IPS-20b (cell line): ENCODE measurements around the gene HAS3.

Experiments
- H3K27ac ChIP-seq: one replicate; pipeline ENCODE4 v1.5.1; 2013; ENCODE audit warnings: low read length
- H3K27me3 ChIP-seq: 2 replicates; pipeline ENCODE4 v1.6.1; 2013; ENCODE audit warnings: mild to moderate bottlenecking, low read length, inconsistent platforms; ENCODE audit not compliant: insufficient read depth
- H3K36me3 ChIP-seq: 2 replicates; pipeline ENCODE4 v1.6.1; 2013; ENCODE audit warnings: low read depth, mild to moderate bottlenecking, inconsistent platforms, low read length, moderate library complexity; ENCODE audit not compliant: insufficient read depth
- H3K4me1 ChIP-seq: 2 replicates; pipeline ENCODE4 v1.6.1; 2013; ENCODE audit warnings: mild to moderate bottlenecking, control low read depth, inconsistent platforms, low read length, moderate library complexity; ENCODE audit not compliant: insufficient read depth
- H3K4me3 ChIP-seq: 2 replicates; pipeline ENCODE4 v1.5.1; 2013; ENCODE audit warnings: mild to moderate bottlenecking, low read length, inconsistent platforms
- H3K9ac ChIP-seq: 2 replicates; pipeline ENCODE4 v1.6.1; 2013; ENCODE audit warnings: low read depth, mild to moderate bottlenecking, inconsistent platforms, low read length, moderate library complexity
- H3K9me3 ChIP-seq: 2 replicates; pipeline ENCODE4 v1.6.1; 2013; ENCODE audit warnings: mild to moderate bottlenecking, low read depth, low read length, inconsistent platforms; ENCODE audit not compliant: insufficient read depth

Gene HAS3

DNA sequence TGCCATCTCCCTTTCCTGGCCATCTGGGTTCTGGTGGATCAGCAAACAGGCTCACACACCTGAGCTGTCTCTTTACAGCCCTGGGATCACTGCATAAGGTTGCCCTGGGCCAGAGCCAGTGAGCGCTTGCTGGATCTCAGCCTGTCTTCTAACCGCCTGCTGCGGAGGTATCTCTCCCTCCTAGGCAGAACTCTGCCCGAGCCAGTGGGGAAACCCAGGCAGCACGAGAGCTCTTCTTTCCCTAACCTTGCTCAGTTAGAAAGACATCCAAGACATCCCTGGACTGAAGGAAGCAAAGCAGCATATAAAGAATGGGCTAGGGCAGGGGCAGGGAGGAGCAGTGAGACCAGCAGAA lies 6.4 kb downstream of the HAS3 start:
- H3K4me1 ChIP-seq = peaks cover 7% of the 10 kb centered on the region
- H3K36me3 ChIP-seq = peaks cover 83% of the 10 kb centered on the region
- no peak overlapping the region for H3K9ac ChIP-seq
- H3K27me3 ChIP-seq = no peaks in the 10 kb centered on the region
- H3K4me3 ChIP-seq = no peak overlapping the region
- H3K9me3 ChIP-seq = no peaks in the 10 kb centered on the region
- H3K27ac ChIP-seq = no peak overlapping the region

- Histone ChIP-seq H3K27me3 (no peaks in the 10 kb centered on the region), H3K36me3 (peaks cover 90% of the 10 kb centered on the region), H3K4me1 (peaks cover 7% of the 10 kb centered on the region), H3K4me3 (no peak overlapping the region), H3K27ac (no peak overlapping the region), H3K9ac (no peak overlapping the region), H3K9me3 (no peaks in the 10 kb centered on the region)
Measured at GRCh38 chr16:69112285-69113129, 7.1 kb downstream of the HAS3 start.

- Histone ChIP-seq H3K27ac (no peak overlapping the region), H3K9me3 (no peaks in the 10 kb centered on the region), H3K4me1 (peaks cover 7% of the 10 kb centered on the region), H3K4me3 (no peak overlapping the region), H3K9ac (no peak overlapping the region), H3K27me3 (no peaks in the 10 kb centered on the region), H3K36me3 (peaks cover 97% of the 10 kb centered on the region)
Measured at GRCh38 chr16:69113216-69113615, 7.8 kb downstream of the HAS3 start.

DNA sequence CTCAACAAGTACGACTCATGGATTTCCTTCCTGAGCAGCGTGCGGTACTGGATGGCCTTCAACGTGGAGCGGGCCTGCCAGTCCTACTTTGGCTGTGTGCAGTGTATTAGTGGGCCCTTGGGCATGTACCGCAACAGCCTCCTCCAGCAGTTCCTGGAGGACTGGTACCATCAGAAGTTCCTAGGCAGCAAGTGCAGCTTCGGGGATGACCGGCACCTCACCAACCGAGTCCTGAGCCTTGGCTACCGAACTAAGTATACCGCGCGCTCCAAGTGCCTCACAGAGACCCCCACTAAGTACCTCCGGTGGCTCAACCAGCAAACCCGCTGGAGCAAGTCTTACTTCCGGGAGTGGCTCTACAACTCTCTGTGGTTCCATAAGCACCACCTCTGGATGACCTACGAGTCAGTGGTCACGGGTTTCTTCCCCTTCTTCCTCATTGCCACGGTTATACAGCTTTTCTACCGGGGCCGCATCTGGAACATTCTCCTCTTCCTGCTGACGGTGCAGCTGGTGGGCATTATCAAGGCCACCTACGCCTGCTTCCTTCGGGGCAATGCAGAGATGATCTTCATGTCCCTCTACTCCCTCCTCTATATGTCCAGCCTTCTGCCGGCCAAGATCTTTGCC lies 9.0 kb downstream of the HAS3 start:
- Histone ChIP-seq H3K4me1 (no peaks in the 10 kb centered on the region), H3K36me3 (peaks cover 99% of the 10 kb centered on the region), H3K9ac (no peak overlapping the region), H3K27ac (no peak overlapping the region), H3K27me3 (no peaks in the 10 kb centered on the region), H3K4me3 (no peak overlapping the region), H3K9me3 (no peaks in the 10 kb centered on the region)

- H3K4me1 ChIP-seq = no peaks in the 10 kb centered on the region
- H3K9ac ChIP-seq = no peak overlapping the region
- no peak overlapping the region for H3K27ac ChIP-seq
- H3K4me3 ChIP-seq = no peak overlapping the region
- H3K27me3 ChIP-seq = no peaks in the 10 kb centered on the region
- H3K36me3 ChIP-seq = peaks cover 99% of the 10 kb centered on the region
- H3K9me3 ChIP-seq = no peaks in the 10 kb centered on the region
Measured at GRCh38 chr16:69114976-69115355, 9.5 kb downstream of the HAS3 start.

- H3K4me1 ChIP-seq = no peaks in the 10 kb centered on the region
- H3K27me3 ChIP-seq = no peaks in the 10 kb centered on the region
- H3K9me3 ChIP-seq = no peaks in the 10 kb centered on the region
- no peak overlapping the region for H3K9ac ChIP-seq
- H3K27ac ChIP-seq = no peak overlapping the region
- H3K4me3 ChIP-seq = no peak overlapping the region
- peaks cover 99% of the 10 kb centered on the region for H3K36me3 ChIP-seq
Measured at GRCh38 chr16:69115361-69115760, 9.9 kb downstream of the HAS3 start.

DNA sequence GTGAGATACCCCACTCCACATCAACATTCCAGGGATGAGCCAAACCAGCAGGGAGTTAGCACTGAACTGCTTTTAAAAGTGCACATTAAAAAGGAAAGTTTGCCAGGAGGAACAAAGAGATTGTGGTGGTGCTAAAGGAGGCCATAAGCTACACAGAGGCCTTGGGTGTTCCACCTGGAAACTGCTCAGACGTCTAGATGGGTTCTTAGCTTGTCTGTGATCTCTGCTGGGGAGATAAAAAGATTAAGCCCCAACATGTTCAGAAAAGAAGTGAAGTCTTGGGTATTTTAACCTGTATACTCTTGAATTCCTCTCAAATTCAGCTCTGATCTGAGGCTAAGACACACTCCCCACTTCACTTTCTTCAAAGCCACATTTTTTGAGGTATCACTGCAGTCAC lies 10.4 kb downstream of the HAS3 start:
- H3K27me3 ChIP-seq = no peaks in the 10 kb centered on the region
- no peak overlapping the region for H3K9ac ChIP-seq
- H3K4me3 ChIP-seq = no peak overlapping the region
- H3K36me3 ChIP-seq = peaks cover 99% of the 10 kb centered on the region
- H3K27ac ChIP-seq = no peak overlapping the region
- no peaks in the 10 kb centered on the region for H3K4me1 ChIP-seq
- H3K9me3 ChIP-seq = no peaks in the 10 kb centered on the region

DNA sequence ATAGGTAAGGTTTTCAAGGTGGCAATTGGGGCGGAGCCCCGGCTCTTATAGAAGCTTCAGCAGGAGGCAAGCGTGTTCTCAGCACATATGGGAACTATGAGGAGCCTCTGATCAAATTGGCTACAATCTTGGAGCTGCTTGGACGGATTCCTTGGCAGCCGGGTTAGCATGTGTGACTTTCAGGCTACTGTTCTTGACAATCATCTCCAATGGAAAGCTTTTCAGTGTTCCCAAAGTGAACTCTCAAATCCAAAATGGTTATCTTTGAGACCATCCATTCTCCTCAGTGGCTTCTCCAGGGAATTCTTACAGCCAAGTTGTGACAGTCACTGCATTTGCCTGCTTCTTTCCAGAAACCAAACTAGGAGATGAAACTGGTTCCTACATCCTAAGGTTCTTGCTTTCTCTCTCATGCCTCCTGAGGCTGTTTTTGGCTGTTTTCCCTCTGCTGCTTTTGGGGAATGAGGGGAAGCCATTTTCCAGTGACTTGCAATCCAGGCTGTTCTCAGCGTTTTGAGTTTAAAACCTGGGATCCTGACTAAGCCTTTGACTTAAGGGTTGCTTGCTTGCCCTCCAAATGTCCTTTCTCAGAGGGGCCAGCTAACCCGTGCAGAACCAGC lies 10.9 kb downstream of the HAS3 start:
- Histone ChIP-seq H3K4me1 (no peaks in the 10 kb centered on the region), H3K36me3 (peaks cover 99% of the 10 kb centered on the region), H3K27ac (no peak overlapping the region), H3K27me3 (no peaks in the 10 kb centered on the region), H3K4me3 (no peak overlapping the region), H3K9me3 (no peaks in the 10 kb centered on the region), H3K9ac (no peak overlapping the region)

GRCh38 chr16:69116906-69117305 lies 11.5 kb downstream of the HAS3 start:
- Histone ChIP-seq H3K4me1 (no peaks in the 10 kb centered on the region), H3K9me3 (no peaks in the 10 kb centered on the region), H3K9ac (no peak overlapping the region), H3K4me3 (no peak overlapping the region), H3K27me3 (no peaks in the 10 kb centered on the region), H3K36me3 (peaks cover 94% of the 10 kb centered on the region), H3K27ac (no peak overlapping the region)

GRCh38 chr16:69118468-69118867 lies 13.0 kb downstream of the HAS3 start:
- Histone ChIP-seq H3K4me3 (no peak overlapping the region), H3K9me3 (no peaks in the 10 kb centered on the region), H3K9ac (no peak overlapping the region), H3K27ac (no peak overlapping the region), H3K36me3 (peaks cover 79% of the 10 kb centered on the region), H3K4me1 (no peaks in the 10 kb centered on the region), H3K27me3 (no peaks in the 10 kb centered on the region)

GRCh38 chr16:69118994-69119393 lies 13.5 kb downstream of the HAS3 start:
- no peaks in the 10 kb centered on the region for H3K9me3 ChIP-seq
- peaks cover 74% of the 10 kb centered on the region for H3K36me3 ChIP-seq
- no peaks in the 10 kb centered on the region for H3K4me1 ChIP-seq
- no peak overlapping the region for H3K9ac ChIP-seq
- no peaks in the 10 kb centered on the region for H3K27me3 ChIP-seq
- H3K4me3 ChIP-seq = no peak overlapping the region
- H3K27ac ChIP-seq = no peak overlapping the region

GRCh38 chr16:69119536-69119935 lies 14.1 kb downstream of the HAS3 start:
- H3K4me1 ChIP-seq = no peaks in the 10 kb centered on the region
- H3K4me3 ChIP-seq = no peak overlapping the region
- H3K9me3 ChIP-seq = no peaks in the 10 kb centered on the region
- H3K27me3 ChIP-seq = no peaks in the 10 kb centered on the region
- no peak overlapping the region for H3K27ac ChIP-seq
- no peak overlapping the region for H3K9ac ChIP-seq
- peaks cover 68% of the 10 kb centered on the region for H3K36me3 ChIP-seq
